Posterior cingulate gyrus (tissue), 11 donors: ENCODE measurements around the gene DAB2.

Experiments
- DNase-seq, 10 donors: peaks; one replicate each; pipeline versions ENCODE4 v3.0.0 to v3.0.0-alpha.2; 2020 to 2021; ENCODE audit warnings: mixed read lengths in 3 of 10
- intact Hi-C: fragments of 100-400 bp; cut with DNase I; formaldehyde crosslinking; loops from one replicate; pipeline ENCODE4 v1.15.1; 2023

Gene DAB2

GRCh38 chr5:39448506-39449128 is 23.8 kb upstream of the DAB2 start:
- DNase-seq = no peak
- intact Hi-C loops = no loop called here

- DNase-seq = no peak
- intact Hi-C loops = no loop called here
Measured at GRCh38 chr5:39447968-39448367, 23.2 kb upstream of the DAB2 start.

GRCh38 chr5:39447059-39447458 is 22.3 kb upstream of the DAB2 start:
- intact Hi-C loops = no loop called here

GRCh38 chr5:39446231-39446630 is 21.5 kb upstream of the DAB2 start:
- intact Hi-C loops = no loop called here
- DNase-seq = no peak

More at GRCh38 chr5:39447059-39447458, 22.3 kb upstream of the DAB2 start:
- no peak for DNase-seq

GRCh38 chr5:39443911-39444310 is 19.1 kb upstream of the DAB2 start:
- DNase-seq = no peak
- intact Hi-C loops = no loop called here

- intact Hi-C loops = no loop called here
- DNase-seq = no peak
Measured at GRCh38 chr5:39442991-39443390, 18.2 kb upstream of the DAB2 start.

- no peak for DNase-seq
- intact Hi-C loops = no loop called here
Measured at GRCh38 chr5:39441838-39442237, 17.1 kb upstream of the DAB2 start.

GRCh38 chr5:39440958-39441624 is 16.3 kb upstream of the DAB2 start:
- no peak for DNase-seq
- intact Hi-C loops = no loop called here

GRCh38 chr5:39440192-39440957 is 15.6 kb upstream of the DAB2 start:
- intact Hi-C loops = no loop called here
- no peak for DNase-seq

- no peak for DNase-seq
- intact Hi-C loops = no loop called here
Measured at GRCh38 chr5:39439582-39440162, 14.9 kb upstream of the DAB2 start.

- intact Hi-C loops = no loop called here
- no peak for DNase-seq
Measured at GRCh38 chr5:39437467-39437866, 12.7 kb upstream of the DAB2 start.

- DNase-seq = no peak
- intact Hi-C loops = no loop called here
Measured at GRCh38 chr5:39433848-39434247, 9.1 kb upstream of the DAB2 start.

- intact Hi-C loops = no loop called here
- no peak for DNase-seq
Measured at GRCh38 chr5:39432696-39433530, 8.1 kb upstream of the DAB2 start.

GRCh38 chr5:39430461-39430860 is 5.7 kb upstream of the DAB2 start:
- intact Hi-C loops = no loop called here
- DNase-seq = no peak

- DNase-seq = peak in 1 of 10 donors; percentile 17
- intact Hi-C loops = no loop called here
Measured at GRCh38 chr5:39428640-39429039, 3.9 kb upstream of the DAB2 start.

- DNase-seq = no peak
- intact Hi-C loops = no loop called here
Measured at GRCh38 chr5:39427633-39428032, 2.9 kb upstream of the DAB2 start.

- intact Hi-C loops = no loop called here
- no peak for DNase-seq
Measured at GRCh38 chr5:39427229-39427628, 2.4 kb upstream of the DAB2 start.

- intact Hi-C loops = no loop called here
Measured at GRCh38 chr5:39426746-39427105, 1.9 kb upstream of the DAB2 start.

GRCh38 chr5:39426051-39426745 is 1.4 kb upstream of the DAB2 start:
- intact Hi-C loops = no loop called here
- peak in 1 of 10 donors; percentile 26 for DNase-seq

More at GRCh38 chr5:39426746-39427105, 1.9 kb upstream of the DAB2 start:
- no peak for DNase-seq

GRCh38 chr5:39423331-39423751 is 1.4 kb downstream of the DAB2 start:
- intact Hi-C loops = loop anchor here (5.0 kb wide), 1 partner anchor 124 kb away; no protein-coding TSS in a partner anchor
- no peak for DNase-seq
